Measurements from ENCODE around the gene CWF19L2. TPM values are rescaled to one million over a fixed set of nuclear protein-coding genes. Genes with fewer than 3 reads are reported as not detected.
"Not testable (repeated sequence)": the region's sequence is repeated elsewhere in the genome, so short reads cannot be mapped to it uniquely, and the experiment has no call there.

The CWF19L2 gene
- total RNA-seq = 1 to 10 TPM; 8.7 to 9.0 TPM

- DNase-seq = peak; percentile 90
- no peaks in the 10 kb centered on the region for H3K27me3 ChIP-seq
- TF ChIP-seq, protein P1, sequence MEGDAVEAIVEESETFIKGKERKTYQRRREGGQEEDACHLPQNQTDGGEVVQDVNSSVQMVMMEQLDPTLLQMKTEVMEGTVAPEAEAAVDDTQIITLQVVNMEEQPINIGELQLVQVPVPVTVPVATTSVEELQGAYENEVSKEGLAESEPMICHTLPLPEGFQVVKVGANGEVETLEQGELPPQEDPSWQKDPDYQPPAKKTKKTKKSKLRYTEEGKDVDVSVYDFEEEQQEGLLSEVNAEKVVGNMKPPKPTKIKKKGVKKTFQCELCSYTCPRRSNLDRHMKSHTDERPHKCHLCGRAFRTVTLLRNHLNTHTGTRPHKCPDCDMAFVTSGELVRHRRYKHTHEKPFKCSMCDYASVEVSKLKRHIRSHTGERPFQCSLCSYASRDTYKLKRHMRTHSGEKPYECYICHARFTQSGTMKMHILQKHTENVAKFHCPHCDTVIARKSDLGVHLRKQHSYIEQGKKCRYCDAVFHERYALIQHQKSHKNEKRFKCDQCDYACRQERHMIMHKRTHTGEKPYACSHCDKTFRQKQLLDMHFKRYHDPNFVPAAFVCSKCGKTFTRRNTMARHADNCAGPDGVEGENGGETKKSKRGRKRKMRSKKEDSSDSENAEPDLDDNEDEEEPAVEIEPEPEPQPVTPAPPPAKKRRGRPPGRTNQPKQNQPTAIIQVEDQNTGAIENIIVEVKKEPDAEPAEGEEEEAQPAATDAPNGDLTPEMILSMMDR (IDR thresholded peaks at IDR 0.05) = no peak
Measured at GRCh38 chr11:107457558-107458271, at the start of gene CWF19L2. TSS of gene CWF19L2 (minus strand) at chr11:107457825. CDS start at chr11:107457816, 9 bp downstream.

GRCh38 chr11:107505647-107506225 is 48.1 kb upstream of the CWF19L2 start:
- Histone ChIP-seq H3K36me3 (no peaks in the 10 kb centered on the region), H3K9ac (ENCODE audit: low read depth in 2 of 2, low read length in 2 of 2) (no peak overlapping the region), H3K9me3 (no peaks in the 10 kb centered on the region), H3K4me1 (no peaks in the 10 kb centered on the region), H3K27ac (no peak overlapping the region), H3K4me3 (no peak overlapping the region), H3K27me3 (no peaks in the 10 kb centered on the region)
- intact Hi-C loops (cut with DNase I) = no loop called here
- TF ChIP-seq, protein P1 (IDR thresholded peaks at IDR 0.05) = no peak
- DNase-seq = no peak

More at GRCh38 chr11:107457558-107458271, at the start of gene CWF19L2:
- H3K4me3 ChIP-seq = peak within 1 kb of the TSS; percentile 87
- peak within 1 kb of the TSS; percentile 58 to 83 for H3K9ac ChIP-seq (ENCODE audit: low read depth in 2 of 2, low read length in 2 of 2)
- no peaks in the 10 kb centered on the region for H3K9me3 ChIP-seq
- peak within 1 kb of the TSS; percentile 13 for H3K27ac ChIP-seq
- no peaks in the 10 kb centered on the region for H3K36me3 ChIP-seq
- intact Hi-C loops (cut with DNase I) = no loop called here
- H3K4me1 ChIP-seq = no peaks in the 10 kb centered on the region

GRCh38 chr11:107504981-107505380 is 47.4 kb upstream of the CWF19L2 start:
- Histone ChIP-seq H3K4me1 (no peaks in the 10 kb centered on the region), H3K27ac (no peak overlapping the region), H3K9me3 (no peaks in the 10 kb centered on the region), H3K4me3 (no peak overlapping the region), H3K27me3 (no peaks in the 10 kb centered on the region), H3K36me3 (no peaks in the 10 kb centered on the region), H3K9ac (ENCODE audit: low read depth in 2 of 2, low read length in 2 of 2) (no peak overlapping the region)
- no peak for DNase-seq
- TF ChIP-seq, protein P1 (IDR thresholded peaks at IDR 0.05) = no peak
- intact Hi-C loops (cut with DNase I) = no loop called here

- TF ChIP-seq, protein P1 (IDR thresholded peaks at IDR 0.05) = no peak
- H3K27ac ChIP-seq = no peak overlapping the region
- H3K4me3 ChIP-seq = no peak overlapping the region
- DNase-seq = no peak
- H3K27me3 ChIP-seq = no peaks in the 10 kb centered on the region
- intact Hi-C loops (cut with DNase I) = no loop called here
- no peaks in the 10 kb centered on the region for H3K4me1 ChIP-seq
- H3K36me3 ChIP-seq = no peaks in the 10 kb centered on the region
- H3K9ac ChIP-seq (ENCODE audit: low read depth in 2 of 2, low read length in 2 of 2) = no peak overlapping the region
- H3K9me3 ChIP-seq = no peaks in the 10 kb centered on the region
Measured at GRCh38 chr11:107501713-107502112, 44.1 kb upstream of the CWF19L2 start.

GRCh38 chr11:107497371-107497770 is 39.7 kb upstream of the CWF19L2 start:
- DNase-seq; H3K9me3 ChIP-seq; H3K4me1 ChIP-seq; H3K27me3 ChIP-seq; H3K4me3 ChIP-seq; H3K9ac ChIP-seq (ENCODE audit: low read depth in 2 of 2, low read length in 2 of 2); H3K36me3 ChIP-seq; intact Hi-C loops (cut with DNase I); H3K27ac ChIP-seq: not testable (repeated sequence)

DNA sequence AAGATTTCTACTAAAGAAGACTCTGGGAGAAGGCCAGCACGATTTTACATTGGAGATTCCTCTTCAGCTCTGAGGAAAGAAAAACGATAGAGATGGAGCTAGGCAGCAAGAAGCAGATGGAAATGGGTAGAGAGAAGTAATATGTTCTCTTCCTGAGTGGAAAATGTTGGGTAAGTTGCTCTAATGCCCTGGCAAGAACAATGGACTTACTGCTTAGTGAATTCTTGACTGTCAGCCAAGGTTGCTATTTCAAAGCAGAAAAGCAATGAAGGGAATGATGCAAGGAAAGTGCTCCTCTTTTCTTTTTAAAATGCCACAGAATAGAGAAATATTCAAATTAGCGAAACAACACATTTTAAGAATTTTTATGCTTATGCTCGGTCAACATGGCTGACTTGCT is 38.4 kb upstream of the CWF19L2 start:
- no peak for DNase-seq
- H3K9ac ChIP-seq (ENCODE audit: low read depth in 2 of 2, low read length in 2 of 2) = no peak overlapping the region
- no peak overlapping the region for H3K4me3 ChIP-seq
- H3K27ac ChIP-seq = no peak overlapping the region
- TF ChIP-seq, protein P1 (IDR thresholded peaks at IDR 0.05) = no peak
- intact Hi-C loops (cut with DNase I) = no loop called here
- H3K4me1 ChIP-seq = no peaks in the 10 kb centered on the region
- H3K36me3 ChIP-seq = no peaks in the 10 kb centered on the region
- no peaks in the 10 kb centered on the region for H3K27me3 ChIP-seq
- no peaks in the 10 kb centered on the region for H3K9me3 ChIP-seq

All from colonic mucosa (tissue), 4 donors.